Gastrocnemius medialis (tissue), 4 donors: ENCODE measurements around the gene MYO7A.

Experiments
- POLR2A ChIP-seq, 2 donors: fragments of 450-650 bp; IDR thresholded peaks; one replicate each; pipeline ENCODE4 v1.6.1; 2017; ENCODE audit warnings: antibody characterized with exemption in 2 of 2, mild to moderate bottlenecking in 2 of 2, moderate library complexity in 2 of 2
- TF ChIP-seq, protein P1 (sequence below), 5 experiments: fragments of 450-650 bp in 3 of 5; fragments of 200-600 bp in 2 of 5; sonication (generic) in 2 of 5; IDR thresholded peaks in 4 of 5; conservative IDR thresholded peaks in 1 of 5; 1 replicate in 4 of 5; 2 replicates in 1 of 5; pipeline ENCODE4 v1.5.1; 2016 to 2019; ENCODE audit warnings: antibody characterized with exemption in 5 of 5, mild to moderate bottlenecking in 3 of 5, moderate library complexity in 3 of 5

DNA sequence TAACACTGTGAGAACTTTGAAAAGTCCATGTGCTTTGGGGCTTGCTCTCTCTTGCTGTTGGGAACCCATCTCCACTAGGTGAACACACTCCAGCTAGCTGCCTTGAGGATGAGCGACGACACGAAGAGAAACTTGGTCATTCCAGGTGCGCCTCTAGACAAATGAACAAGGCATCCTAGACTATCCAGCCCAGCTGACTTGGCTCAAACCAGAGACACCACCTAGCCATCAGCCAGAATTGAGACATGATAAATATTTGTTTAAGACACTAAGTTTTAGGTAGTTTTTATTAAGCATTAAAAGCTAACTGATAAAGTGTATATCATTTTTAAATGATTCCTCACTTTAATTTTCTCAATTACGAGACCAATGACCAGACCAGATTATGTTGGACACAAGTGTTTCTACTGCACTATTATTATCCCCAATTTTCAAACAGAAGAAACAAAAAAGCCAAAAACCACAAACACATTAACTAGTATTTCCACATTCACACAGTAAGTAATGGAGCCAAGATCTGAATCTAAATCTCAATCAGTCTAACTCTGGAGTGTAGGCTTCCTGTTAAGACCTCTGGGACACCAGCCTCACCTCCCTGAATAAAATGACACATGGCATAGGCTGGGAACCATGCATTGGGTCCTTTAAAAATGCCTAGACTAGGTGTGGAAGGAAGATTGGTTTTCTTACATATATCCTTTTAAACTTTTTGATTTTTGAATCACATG lies 103.0 kb downstream of the MYO7A start:
- TF ChIP-seq, protein P1, sequence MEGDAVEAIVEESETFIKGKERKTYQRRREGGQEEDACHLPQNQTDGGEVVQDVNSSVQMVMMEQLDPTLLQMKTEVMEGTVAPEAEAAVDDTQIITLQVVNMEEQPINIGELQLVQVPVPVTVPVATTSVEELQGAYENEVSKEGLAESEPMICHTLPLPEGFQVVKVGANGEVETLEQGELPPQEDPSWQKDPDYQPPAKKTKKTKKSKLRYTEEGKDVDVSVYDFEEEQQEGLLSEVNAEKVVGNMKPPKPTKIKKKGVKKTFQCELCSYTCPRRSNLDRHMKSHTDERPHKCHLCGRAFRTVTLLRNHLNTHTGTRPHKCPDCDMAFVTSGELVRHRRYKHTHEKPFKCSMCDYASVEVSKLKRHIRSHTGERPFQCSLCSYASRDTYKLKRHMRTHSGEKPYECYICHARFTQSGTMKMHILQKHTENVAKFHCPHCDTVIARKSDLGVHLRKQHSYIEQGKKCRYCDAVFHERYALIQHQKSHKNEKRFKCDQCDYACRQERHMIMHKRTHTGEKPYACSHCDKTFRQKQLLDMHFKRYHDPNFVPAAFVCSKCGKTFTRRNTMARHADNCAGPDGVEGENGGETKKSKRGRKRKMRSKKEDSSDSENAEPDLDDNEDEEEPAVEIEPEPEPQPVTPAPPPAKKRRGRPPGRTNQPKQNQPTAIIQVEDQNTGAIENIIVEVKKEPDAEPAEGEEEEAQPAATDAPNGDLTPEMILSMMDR (IDR thresholded peaks at IDR 0.05 in 4 of 5, conservative IDR thresholded peaks at IDR 0.05 in 1 of 5): no peak
- no peak for TF ChIP-seq POLR2A (IDR thresholded peaks at IDR 0.05)
